Neuronal stem cell (in vitro differentiated cells): ENCODE results near the gene RAP1A.

Experiments used
- DNase-seq: peaks from one replicate; pipeline ENCODE4 v3.0.0-alpha.2; 2013; ENCODE audit warnings: low spot score
- H2AFZ ChIP-seq: one replicate; pipeline ENCODE4 v1.6.1; 2013; ENCODE audit warnings: mild to moderate bottlenecking, low read length, inconsistent platforms
- H2AK5ac ChIP-seq: 2 replicates; pipeline ENCODE4 v1.6.1; 2013; ENCODE audit warnings: low read depth, mild to moderate bottlenecking, inconsistent platforms, low read length, moderate library complexity, mixed read lengths
- H2BK120ac ChIP-seq: 2 replicates; pipeline ENCODE4 v1.6.1; 2013; ENCODE audit warnings: low read depth, mild to moderate bottlenecking, inconsistent platforms, low read length, moderate library complexity, mixed read lengths
- H2BK12ac ChIP-seq: one replicate; pipeline ENCODE4 v1.6.1; 2013; ENCODE audit warnings: low read length, inconsistent platforms
- H2BK15ac ChIP-seq: 2 replicates; pipeline ENCODE4 v1.6.1; 2013; ENCODE audit warnings: mild to moderate bottlenecking, low read length, inconsistent platforms, mixed read lengths
- H2BK5ac ChIP-seq: one replicate; pipeline ENCODE4 v1.6.1; 2013; ENCODE audit warnings: inconsistent platforms, mild to moderate bottlenecking, low read length, moderate library complexity
- H3K14ac ChIP-seq: one replicate; pipeline ENCODE4 v1.6.1; 2013; ENCODE audit warnings: low read length, inconsistent platforms
- H3K18ac ChIP-seq: 2 replicates; pipeline ENCODE4 v1.6.1; 2013; ENCODE audit warnings: low read length, inconsistent platforms
- H3K23ac ChIP-seq: 2 replicates; pipeline ENCODE4 v1.6.1; 2013; ENCODE audit warnings: low read depth, mild to moderate bottlenecking, mixed read lengths, low read length, inconsistent platforms; ENCODE audit not compliant: poor library complexity
- H3K27ac ChIP-seq: replicated peaks from 3 replicates; pipeline ENCODE4 v1.5.1; 2013; ENCODE audit warnings: low read length, inconsistent platforms
- H3K27me3 ChIP-seq, 3 experiments: 2 replicates each; pipeline ENCODE4 v1.6.1; 2013; ENCODE audit warnings: low read length in 3 of 3, mild to moderate bottlenecking in 2 of 3, inconsistent platforms in 1 of 3, low read depth in 1 of 3, mixed read lengths in 1 of 3, moderate library complexity in 1 of 3; ENCODE audit not compliant: control insufficient read depth in 3 of 3, insufficient read depth in 3 of 3
- H3K36me3 ChIP-seq, 2 donors: replicated peaks in 1 of 2; 2 replicates each; pipeline ENCODE4 v1.6.1; 2013; ENCODE audit warnings: low read length in 2 of 2; ENCODE audit not compliant: control insufficient read depth in 2 of 2, insufficient read depth in 2 of 2
- H3K4ac ChIP-seq: 2 replicates; pipeline ENCODE4 v1.6.1; 2013; ENCODE audit warnings: inconsistent platforms, mild to moderate bottlenecking, low read length, moderate library complexity
- H3K4me1 ChIP-seq, 2 donors: 1 replicate in 1 of 2; 2 replicates in 1 of 2; pipeline ENCODE4 v1.6.1; 2013; ENCODE audit warnings: low read length in 2 of 2, low read depth in 1 of 2; ENCODE audit not compliant: control insufficient read depth in 2 of 2, insufficient read depth in 1 of 2
- H3K4me2 ChIP-seq: one replicate; pipeline ENCODE4 v1.6.1; 2013; ENCODE audit warnings: mild to moderate bottlenecking, low read length, inconsistent platforms; ENCODE audit not compliant: insufficient read depth, poor library complexity, severe bottlenecking
- H3K4me3 ChIP-seq, 2 donors: 2 replicates each; pipeline ENCODE4 v1.5.1; 2013; ENCODE audit warnings: low read length in 2 of 2, mild to moderate bottlenecking in 2 of 2, inconsistent platforms in 1 of 2, moderate library complexity in 1 of 2
- H3K79me1 ChIP-seq: one replicate; pipeline ENCODE4 v1.6.1; 2013; ENCODE audit warnings: low read depth, mild to moderate bottlenecking, inconsistent platforms, low read length, moderate library complexity
- H3K9ac ChIP-seq: one replicate; pipeline ENCODE4 v1.6.1; 2013; ENCODE audit warnings: mild to moderate bottlenecking, low read depth, low read length, inconsistent platforms; ENCODE audit not compliant: poor library complexity
- H3K9me3 ChIP-seq, 2 donors: replicated peaks in 1 of 2; 2 replicates each; pipeline versions ENCODE3 to v1.6.1; 2013; ENCODE audit warnings: low read length in 2 of 2, mild to moderate bottlenecking in 2 of 2, inconsistent platforms in 1 of 2, low read depth in 1 of 2, mixed read lengths in 1 of 2, moderate library complexity in 1 of 2; ENCODE audit not compliant: control insufficient read depth in 2 of 2, insufficient read depth in 1 of 2
- H4K8ac ChIP-seq: one replicate; pipeline ENCODE4 v1.6.1; 2013; ENCODE audit warnings: low read depth, mild to moderate bottlenecking, inconsistent platforms, low read length, moderate library complexity
- H4K91ac ChIP-seq: one replicate; pipeline ENCODE4 v1.6.1; 2013; ENCODE audit warnings: low read length, low read depth, mild to moderate bottlenecking, inconsistent platforms; ENCODE audit not compliant: poor library complexity
- WGBS, 2 donors: extraction: QIAGEN DNeasy Blood & Tissue Kit; methylation state at CpG; one replicate each; pipeline ENCODE4 v1.1.7; 2013; ENCODE audit warnings: missing lambda C conversion rate in 2 of 2, mixed read lengths in 1 of 2; ENCODE audit not compliant: insufficient read length in 2 of 2, insufficient replicate concordance in 1 of 2; ENCODE audit errors: extremely low coverage in 2 of 2; 5-methylcytosine and 5-hydroxymethylcytosine counted together

Gene RAP1A

GRCh38 chr1:111602302-111602701 is 17.3 kb upstream of the RAP1A start:
- Histone ChIP-seq H3K23ac (no peak overlapping the region), H2BK5ac (no peak overlapping the region), H3K27me3 (peaks cover 0 to 13% (median 0%) of the 10 kb centered on the region in 3 experiments), H3K4me2 (no peak overlapping the region), H3K4ac (no peak overlapping the region), H2BK120ac (no peak overlapping the region), H3K18ac (no peak overlapping the region), H3K4me3 (no peak overlapping the region), H3K36me3 (no peaks in the 10 kb centered on the region), H3K27ac (no peak overlapping the region), H3K9ac (no peak overlapping the region), H2BK15ac (no peak overlapping the region), H2BK12ac (no peak overlapping the region), H2AK5ac (no peak overlapping the region), H3K4me1 (no peaks in the 10 kb centered on the region), H2AFZ (no peak overlapping the region), H4K8ac (no peak overlapping the region), H3K14ac (no peak overlapping the region), H3K9me3 (no peaks in the 10 kb centered on the region), H4K91ac (no peak overlapping the region), H3K79me1 (no peaks in the 10 kb centered on the region)
- DNase-seq, result no peak

- no peak overlapping the region for H3K4me3 ChIP-seq
- no peak overlapping the region for H3K27ac ChIP-seq
- H3K23ac ChIP-seq, result no peak overlapping the region
- H4K8ac ChIP-seq, result no peak overlapping the region
- H3K36me3 ChIP-seq, result no peaks in the 10 kb centered on the region
- no peak overlapping the region for H3K4ac ChIP-seq
- no peak for DNase-seq
- no peak overlapping the region for H3K9ac ChIP-seq
- no peak overlapping the region for H2BK15ac ChIP-seq
- no peaks in the 10 kb centered on the region for H3K9me3 ChIP-seq
- H3K27me3 ChIP-seq, result peaks cover 0 to 13% (median 0%) of the 10 kb centered on the region in 3 experiments
- H3K4me2 ChIP-seq, result no peak overlapping the region
- no peak overlapping the region for H2BK120ac ChIP-seq
- H3K79me1 ChIP-seq, result no peaks in the 10 kb centered on the region
- no peak overlapping the region for H4K91ac ChIP-seq
- no peaks in the 10 kb centered on the region for H3K4me1 ChIP-seq
- H3K14ac ChIP-seq, result no peak overlapping the region
- H2BK5ac ChIP-seq, result no peak overlapping the region
- no peak overlapping the region for H2AK5ac ChIP-seq
- no peak overlapping the region for H3K18ac ChIP-seq
- H2AFZ ChIP-seq, result no peak overlapping the region
- H2BK12ac ChIP-seq, result no peak overlapping the region
- WGBS, 2 donors, result no CpG with 5 or more reads among the region's 4 CpGs
These were observed 16.6 kb upstream of the RAP1A start for GRCh38 chr1:111602974-111603373.

GRCh38 chr1:111603979-111604378 is 15.6 kb upstream of the RAP1A start:
- no peak overlapping the region for H3K27ac ChIP-seq
- H3K4me3 ChIP-seq, result no peak overlapping the region
- no peak overlapping the region for H3K9ac ChIP-seq
- no peaks in the 10 kb centered on the region for H3K9me3 ChIP-seq
- DNase-seq, result no peak
- no peak overlapping the region for H3K4me2 ChIP-seq
- no peak overlapping the region for H2BK15ac ChIP-seq
- no peak overlapping the region for H4K8ac ChIP-seq
- H4K91ac ChIP-seq, result no peak overlapping the region
- H3K79me1 ChIP-seq, result no peaks in the 10 kb centered on the region
- H3K4me1 ChIP-seq, result no peaks in the 10 kb centered on the region
- H3K23ac ChIP-seq, result no peak overlapping the region
- no peak overlapping the region for H2BK5ac ChIP-seq
- no peaks in the 10 kb centered on the region for H3K36me3 ChIP-seq
- no peak overlapping the region for H3K14ac ChIP-seq
- WGBS, 2 donors, result no CpG with 5 or more reads among the region's 4 CpGs
- H3K18ac ChIP-seq, result no peak overlapping the region
- no peak overlapping the region for H2BK12ac ChIP-seq
- no peak overlapping the region for H2AK5ac ChIP-seq
- no peak overlapping the region for H3K4ac ChIP-seq
- no peak overlapping the region for H2BK120ac ChIP-seq
- peaks cover 0 to 13% (median 0%) of the 10 kb centered on the region in 3 experiments for H3K27me3 ChIP-seq
- no peak overlapping the region for H2AFZ ChIP-seq

GRCh38 chr1:111604931-111605330 is 14.7 kb upstream of the RAP1A start:
- H3K4ac ChIP-seq, result no peak overlapping the region
- no peak overlapping the region for H3K9ac ChIP-seq
- H3K9me3 ChIP-seq, result no peaks in the 10 kb centered on the region
- H2AK5ac ChIP-seq, result no peak overlapping the region
- no peaks in the 10 kb centered on the region for H3K36me3 ChIP-seq
- no peak overlapping the region for H3K18ac ChIP-seq
- peaks cover 0 to 13% (median 0%) of the 10 kb centered on the region in 3 experiments for H3K27me3 ChIP-seq
- no peak overlapping the region for H3K14ac ChIP-seq
- H3K4me2 ChIP-seq, result no peak overlapping the region
- no peak overlapping the region for H4K8ac ChIP-seq
- no peak overlapping the region for H2BK120ac ChIP-seq
- no peak overlapping the region for H3K4me3 ChIP-seq
- no peak overlapping the region for H2BK12ac ChIP-seq
- H2AFZ ChIP-seq, result no peak overlapping the region
- H4K91ac ChIP-seq, result no peak overlapping the region
- no peak overlapping the region for H2BK5ac ChIP-seq
- no peaks in the 10 kb centered on the region for H3K4me1 ChIP-seq
- no peak overlapping the region for H3K27ac ChIP-seq
- H2BK15ac ChIP-seq, result no peak overlapping the region
- DNase-seq, result no peak
- WGBS, 2 donors, result no CpG with 5 or more reads among the region's 3 CpGs
- H3K79me1 ChIP-seq, result no peaks in the 10 kb centered on the region
- H3K23ac ChIP-seq, result no peak overlapping the region
